HG02885 (cell line): ENCODE results near the gene NFATC2.

ENCODE experiments used
- ATAC-seq: cut with Tn5 transposase; IDR thresholded peaks from one replicate; pipeline ENCODE4 v1.9.1; 2021; ENCODE audit warnings: mild to moderate bottlenecking; ENCODE audit not compliant: unreplicated experiment, poor library complexity

The NFATC2 gene

DNA sequence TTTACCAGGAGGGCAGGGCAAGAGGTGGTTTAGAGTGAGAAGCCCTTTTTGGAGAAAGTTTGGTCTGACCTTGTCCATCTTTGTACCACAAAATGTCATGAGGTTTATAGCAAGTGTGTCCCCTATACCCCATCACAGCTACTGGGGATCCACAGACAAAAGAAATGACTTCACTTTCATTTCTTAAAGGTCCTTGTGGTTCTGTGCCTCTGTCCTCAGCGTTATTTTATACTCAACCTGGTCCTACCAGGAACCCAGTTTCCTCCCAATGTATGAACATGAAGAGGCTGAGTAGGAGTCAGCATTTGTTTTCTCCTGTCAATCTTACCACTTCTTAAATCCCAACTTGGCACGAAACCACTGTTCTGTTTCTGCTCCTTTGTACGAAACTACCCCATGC, 157.6 kb downstream of the NFATC2 start:
- ATAC-seq: no peak

DNA sequence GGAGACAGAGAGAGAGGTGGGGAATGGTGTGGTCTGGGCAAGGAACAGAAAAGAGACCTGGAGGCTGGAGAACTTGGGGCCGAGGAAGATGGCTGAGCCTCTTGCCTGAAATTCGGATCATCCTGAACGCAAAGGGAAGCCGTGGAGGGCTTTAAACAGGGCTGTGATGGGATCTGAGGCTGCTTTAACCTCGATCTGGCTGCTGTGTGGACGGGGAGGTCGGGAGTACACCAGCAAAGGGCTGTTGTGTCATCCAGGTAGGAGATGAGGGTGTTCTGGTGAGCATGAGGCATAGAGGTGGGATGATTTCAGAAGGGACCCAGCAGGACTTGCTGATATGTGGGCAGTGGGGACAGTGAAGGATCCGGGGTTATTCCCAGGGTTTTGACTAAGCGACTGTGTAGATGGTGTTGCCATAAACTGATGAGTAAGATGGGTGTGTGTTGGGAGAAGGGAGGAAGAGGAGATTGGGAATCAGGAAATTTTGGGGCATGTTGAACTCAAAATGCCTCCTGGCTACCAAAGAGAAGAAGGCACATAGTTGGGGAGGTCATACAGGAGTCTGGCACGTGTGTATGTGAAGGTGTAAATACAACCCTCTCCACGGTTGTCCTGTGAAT, 158.5 kb downstream of the NFATC2 start:
- no peak for ATAC-seq

DNA sequence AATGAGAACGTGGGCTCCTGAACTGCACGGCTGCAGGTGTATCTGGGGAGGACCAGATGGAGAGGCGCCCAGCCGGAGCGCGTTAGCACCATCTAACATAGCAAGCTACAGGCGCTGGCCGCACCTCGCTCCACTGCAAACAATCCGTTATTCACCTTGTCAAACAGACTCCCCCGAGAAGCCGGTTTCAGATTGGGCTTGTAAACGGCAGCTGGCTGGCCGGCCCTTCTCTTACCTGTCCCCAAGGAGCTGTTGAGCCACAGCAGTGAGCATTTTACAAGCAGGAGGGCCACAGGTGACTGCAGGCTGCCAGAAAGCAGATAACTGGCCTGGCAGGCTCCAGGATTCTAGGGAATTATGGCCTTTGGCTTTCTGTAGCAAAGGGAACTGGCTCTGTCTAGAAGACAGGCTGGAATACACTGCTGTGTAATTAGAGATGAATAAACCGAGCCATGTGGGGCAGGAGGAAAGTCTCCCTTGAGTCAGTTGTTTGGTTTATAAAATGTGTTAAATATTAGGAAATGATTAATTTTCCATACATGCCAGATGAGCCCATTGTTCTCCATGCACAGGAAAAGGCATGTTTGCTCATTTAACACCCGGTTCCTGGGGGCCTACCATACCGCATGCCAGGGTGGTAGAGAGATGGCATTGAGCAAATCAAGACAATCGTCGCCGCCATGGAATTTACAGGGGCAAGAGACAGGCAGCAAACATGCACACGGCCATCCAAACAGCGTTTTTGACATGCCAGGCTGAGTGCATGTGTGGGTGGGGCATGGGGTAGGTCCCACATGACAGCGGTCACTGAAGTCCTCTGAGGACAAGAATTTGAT, 159.3 kb downstream of the NFATC2 start:
- no peak for ATAC-seq

DNA sequence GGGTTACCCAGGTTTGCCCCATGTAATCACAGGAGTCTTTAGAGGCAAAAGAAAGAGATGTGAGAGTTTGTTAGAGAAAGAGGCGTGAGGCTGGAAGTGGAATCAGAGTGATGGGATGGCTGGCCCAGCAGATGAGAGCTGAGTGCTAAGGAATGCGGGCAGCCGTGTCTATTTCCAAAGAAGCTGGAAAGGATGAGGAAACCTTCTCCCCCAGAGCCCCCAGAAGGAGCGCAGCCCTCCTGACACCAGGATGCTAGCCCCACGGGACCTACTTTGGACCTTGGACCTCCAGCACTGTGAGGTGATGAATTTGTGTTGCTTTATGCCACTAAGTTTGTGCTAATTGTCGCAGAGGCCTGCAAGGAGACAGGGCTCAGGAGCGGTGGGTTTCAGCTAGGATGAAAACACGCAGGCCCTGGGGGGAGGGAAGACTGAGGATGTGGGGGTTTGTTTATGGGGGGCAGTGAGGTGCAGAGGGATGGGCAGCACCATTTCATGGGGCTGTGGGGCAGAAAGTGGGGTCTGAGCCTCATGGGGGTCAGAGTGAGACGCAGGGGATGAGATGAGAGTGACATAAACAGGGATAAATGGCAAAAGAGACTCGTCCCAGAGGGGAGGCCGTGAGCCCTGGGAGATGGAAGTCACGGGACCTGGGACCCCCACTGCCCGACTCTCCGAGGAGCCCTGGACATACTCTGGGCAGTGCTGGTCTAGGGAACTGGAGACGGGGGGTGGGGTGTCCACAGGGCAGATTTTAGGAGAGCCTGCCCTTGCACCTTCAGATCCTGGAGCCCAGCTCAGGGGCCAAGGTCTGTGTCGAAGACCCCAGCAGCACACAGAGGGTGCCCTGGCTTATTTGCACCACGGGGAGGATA, 160.2 kb downstream of the NFATC2 start:
- no peak for ATAC-seq

DNA sequence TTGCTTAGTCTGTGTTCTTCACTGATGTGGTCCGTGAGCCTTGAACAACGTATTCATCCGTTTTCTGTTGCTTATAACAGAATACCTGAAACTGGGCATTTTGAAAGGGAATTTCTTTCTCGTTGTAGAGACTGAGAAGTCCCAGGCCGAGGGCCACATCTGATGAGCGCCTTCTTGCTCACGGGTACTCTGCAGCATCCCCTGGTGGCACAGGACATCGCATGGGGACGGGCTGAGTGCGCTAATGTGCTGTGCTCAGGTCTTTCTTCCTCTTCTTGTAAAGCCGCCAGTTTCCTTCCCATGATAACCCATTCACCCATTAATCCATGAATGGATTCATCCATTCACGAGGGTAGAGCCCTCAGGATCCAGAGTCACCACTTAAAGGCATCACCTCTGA, 161.0 kb downstream of the NFATC2 start:
- ATAC-seq: no peak

DNA sequence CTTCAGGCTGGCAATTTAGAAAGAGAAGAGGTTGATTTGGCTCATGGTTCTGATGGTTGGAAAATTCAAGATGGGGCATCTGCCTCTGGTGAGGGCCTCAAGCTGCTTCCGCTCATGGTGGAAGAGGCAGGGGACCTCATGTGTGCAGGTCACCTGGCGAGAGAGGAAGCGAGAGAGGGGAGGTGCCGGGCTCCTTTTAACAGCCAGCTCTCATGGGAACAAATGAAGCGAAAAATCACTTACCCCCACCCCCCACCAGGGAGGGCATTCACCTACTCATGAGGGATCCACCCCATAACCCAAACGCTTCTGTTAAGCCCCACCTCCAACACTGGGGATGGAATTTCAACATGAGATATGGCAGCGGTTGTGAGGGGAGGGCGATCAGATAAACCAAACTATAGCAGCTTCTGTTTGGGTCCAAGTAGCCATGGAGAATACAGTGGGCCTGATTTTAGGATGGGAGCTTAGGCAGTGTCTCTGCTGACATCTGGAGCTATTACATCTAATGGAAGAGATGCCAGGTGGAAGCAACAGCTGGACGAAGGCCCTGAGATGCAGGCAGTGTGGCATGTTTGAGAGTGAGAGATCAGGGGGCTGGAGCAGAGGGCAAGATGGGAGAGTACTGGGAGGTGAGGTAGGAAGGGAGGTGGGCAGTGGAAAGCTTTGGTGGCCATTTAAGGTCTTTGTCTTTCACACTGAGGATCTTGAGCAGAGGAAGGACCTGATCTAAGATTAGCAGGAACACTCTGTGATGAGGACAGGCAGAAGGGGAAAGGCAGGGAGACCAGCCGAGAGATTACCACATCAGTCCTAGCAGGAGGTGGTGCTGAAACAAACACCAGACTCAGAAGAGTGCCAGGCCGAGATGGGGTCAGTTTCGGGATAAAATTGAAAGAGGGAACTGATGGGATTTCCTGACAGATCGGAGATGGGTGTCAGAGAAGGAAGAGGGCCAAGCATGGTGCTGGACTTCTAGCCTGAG, 161.8 kb downstream of the NFATC2 start:
- ATAC-seq: peak; percentile 55

DNA sequence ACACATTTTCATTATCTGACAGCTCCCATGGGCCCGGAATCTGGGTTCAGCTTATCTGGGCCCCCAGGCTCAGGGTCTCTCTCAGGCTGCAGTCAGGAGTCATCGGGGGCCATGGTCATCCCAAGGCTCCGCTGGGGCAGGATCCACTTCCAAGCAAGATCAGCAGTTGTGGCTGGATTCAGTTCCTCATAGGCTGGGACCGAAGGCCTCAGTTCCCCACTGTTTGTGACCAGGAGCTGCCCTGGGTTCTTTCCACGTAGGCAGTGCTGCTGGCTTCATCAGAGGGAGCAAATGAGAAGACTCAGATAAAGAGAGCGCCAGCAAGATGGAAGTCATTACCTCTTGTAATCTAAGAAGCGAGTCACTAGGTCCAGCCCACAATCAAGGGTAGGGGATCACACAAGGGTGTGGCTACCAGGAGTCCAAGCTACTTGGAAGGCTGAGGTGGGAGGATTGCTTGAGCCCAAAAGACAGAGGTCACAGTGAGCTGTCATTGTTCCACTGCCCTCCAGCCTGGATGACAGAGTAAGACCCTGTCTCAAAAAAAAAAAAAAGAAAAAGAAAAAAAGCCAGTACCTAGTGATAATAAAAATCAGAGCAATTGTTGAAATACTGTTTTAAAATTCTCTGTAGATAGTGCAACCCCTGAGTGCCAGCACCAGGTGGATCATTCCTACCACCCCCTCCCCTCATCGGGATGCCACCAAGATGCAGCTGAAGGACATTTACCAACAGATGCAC, 162.7 kb downstream of the NFATC2 start:
- ATAC-seq: no peak

DNA sequence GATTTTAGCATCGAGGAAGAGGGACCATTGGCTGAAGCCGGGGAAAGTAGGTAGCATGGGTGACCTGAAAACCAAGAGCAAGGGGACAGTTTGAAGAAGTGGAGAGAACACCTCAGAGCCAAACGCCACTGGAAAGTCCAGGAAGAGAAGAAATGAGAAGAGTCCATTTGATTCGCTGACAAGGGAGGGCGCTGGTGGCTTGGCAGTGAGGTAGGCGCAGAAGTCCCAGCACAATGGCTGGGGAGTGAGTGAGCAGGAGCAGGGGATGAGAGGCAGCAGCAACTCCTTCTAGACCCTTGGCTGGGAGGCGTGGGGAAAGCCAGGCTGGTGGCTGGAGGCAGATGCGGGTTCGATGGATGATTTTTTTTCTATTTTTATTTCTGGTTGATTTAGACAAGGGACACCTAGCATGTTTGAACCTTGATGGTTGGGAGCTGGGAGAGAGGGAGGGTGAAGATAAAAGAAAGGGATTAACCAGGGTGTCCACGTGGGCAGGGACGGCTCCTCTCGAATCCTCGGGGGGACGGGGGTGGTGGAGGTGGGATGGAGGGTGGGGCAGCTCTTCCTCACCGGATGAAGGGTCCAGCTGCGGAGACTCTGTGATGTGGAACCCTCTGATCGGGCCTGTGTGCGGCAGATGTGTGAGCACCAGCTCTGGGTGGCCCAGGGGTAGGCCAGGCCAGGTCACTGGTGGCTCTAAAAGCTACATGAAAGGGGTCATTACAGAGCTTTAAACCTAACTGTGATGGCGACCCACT, 164.2 kb downstream of the NFATC2 start:
- ATAC-seq: no peak

DNA sequence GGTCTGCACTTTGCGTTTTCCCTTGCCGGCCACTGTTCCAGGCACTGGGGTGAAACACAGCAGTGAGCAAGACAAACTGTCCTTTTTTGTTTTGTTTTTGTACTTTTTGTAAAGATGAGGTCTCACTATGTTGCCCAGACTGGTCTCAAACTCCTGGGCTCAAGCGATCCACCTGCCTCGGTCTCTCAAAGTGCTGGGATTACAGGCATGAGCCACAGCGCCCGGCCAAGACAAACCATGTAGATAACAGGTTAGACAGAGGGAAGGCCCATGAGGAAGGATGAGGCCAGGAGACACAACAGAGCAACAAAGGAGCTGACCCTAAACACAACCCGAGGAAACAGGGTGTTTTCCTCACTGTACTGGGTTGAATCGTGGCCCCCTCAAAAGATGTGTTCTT, 165.4 kb downstream of the NFATC2 start:
- ATAC-seq: no peak

DNA sequence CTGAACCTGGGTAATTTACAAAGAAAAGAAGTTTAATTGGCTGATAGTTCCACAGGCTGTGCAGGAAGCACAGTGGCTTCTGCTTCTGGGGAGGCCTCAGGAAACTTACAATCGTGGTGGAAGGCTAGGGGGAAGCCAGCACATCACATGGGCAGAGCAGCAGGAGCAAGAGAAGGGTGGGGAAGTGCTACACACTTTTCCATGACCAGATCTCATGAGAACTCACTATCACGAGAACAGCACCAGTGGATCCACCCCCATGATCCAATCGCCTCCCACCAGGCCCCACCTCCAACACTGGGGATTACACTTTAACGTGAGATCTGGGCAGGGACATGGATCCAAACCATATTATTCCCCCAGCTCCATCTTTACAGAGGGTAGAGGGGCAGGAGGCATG, 166.4 kb downstream of the NFATC2 start:
- ATAC-seq: no peak

DNA sequence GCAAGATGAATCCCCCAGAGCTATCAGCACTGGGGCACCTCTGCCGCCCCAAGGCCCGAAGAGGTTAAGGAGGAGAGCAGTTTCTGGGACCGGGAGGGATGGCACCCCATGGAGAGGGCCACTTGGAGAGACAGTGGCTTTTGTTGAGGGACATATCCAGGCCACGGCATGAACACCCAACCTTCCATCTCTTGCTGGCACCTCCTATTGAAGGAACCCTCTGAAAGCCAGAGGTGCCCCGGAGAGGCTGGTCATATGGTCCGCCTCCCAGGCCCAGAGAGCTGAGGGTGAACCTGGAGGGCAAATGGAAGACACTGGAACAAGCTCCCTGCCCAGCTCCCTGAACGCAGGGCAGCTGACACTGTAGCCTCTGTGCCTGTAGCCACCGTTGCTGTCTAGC, 167.0 kb downstream of the NFATC2 start:
- ATAC-seq: no peak

DNA sequence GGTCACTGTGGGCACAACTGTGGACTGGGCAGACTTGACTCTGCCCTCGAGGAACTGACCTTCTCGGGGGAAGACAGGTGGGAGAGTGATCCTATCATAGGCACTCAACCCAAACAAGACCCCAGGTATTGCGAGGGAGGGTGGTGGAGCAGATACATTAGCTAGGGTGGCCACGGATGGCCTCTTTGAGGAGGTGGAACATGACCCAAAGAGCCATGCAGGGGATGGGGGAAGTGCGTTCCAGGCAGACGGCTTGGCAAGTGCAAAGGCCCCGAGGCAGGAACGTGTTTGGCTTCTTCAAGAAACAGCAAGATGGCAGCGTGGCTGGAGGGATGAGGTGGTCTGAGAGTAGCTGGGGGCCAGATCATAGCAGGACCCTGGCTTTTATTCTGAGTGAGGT, 167.6 kb downstream of the NFATC2 start:
- no peak for ATAC-seq

DNA sequence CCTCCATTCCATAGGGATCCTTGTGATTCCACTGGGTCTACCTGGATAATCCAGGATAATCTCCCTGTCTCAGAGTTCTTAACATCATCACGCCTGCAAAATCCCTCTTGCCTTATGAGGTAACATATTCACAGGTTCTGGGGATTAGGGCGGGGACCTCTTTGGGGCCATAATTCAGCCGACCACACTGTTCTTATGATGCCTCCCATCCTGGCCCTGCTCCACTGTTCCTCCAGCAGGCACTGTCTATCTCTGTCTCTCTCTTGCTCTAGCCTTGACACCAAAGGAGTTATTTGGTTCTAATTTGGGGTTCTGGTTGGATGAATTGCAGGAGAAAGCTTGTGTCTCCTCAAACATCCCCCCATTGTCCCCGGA, 168.1 kb downstream of the NFATC2 start:
- no peak for ATAC-seq

DNA sequence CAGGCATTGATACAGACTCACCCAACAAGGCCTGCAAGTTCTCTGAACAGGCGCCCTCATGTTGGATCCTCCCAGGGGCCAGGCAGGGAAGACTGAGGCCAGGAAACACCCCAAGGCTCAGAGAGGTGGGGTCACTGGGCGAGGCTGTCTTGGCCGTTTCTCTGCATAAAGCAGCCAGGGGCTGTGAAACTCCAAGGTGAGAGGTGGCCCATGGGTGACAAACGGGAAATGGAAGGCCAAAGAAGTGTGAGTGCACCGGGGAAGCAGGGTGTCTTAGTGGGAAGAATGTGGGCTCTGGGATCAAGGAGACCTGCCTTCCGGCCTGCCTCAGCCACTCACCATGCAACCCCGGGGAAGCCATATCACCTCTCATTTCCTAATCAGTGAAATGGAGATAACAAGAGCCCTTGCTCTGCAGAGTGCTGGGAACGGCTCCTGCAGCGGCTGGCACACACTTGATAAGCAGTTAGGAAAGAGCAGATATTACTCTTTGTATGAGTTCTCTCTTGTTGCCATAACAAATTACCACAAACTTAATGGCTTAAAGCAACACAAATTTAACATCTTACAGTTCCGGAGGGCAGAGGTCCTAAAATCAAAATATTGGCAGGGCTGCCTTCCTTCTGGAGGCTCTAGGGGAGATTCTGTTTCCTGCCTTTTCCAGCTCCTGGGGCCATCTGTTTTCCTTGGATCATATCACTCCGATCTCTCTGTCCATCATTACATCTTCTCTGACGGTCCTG, 168.6 kb downstream of the NFATC2 start:
- no peak for ATAC-seq

DNA sequence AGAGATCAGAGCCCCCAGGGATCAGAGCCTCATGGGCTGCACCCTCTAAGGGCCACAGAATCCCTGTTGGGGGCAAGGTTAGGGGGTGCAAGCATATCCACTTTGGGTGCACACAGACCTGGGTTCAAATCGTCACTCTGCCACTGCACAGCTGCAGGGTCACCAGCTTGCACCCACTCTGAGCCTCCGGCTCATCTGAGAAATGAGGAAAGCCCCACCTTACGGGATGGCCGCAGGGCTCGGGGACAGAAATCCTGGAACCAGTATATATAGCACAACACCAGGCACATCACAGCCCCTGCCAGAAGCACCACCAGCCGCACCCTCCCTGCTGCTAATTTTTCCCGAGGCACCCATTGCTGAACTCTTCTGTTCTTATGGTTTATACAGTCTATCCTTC, 169.6 kb downstream of the NFATC2 start:
- ATAC-seq: no peak

DNA sequence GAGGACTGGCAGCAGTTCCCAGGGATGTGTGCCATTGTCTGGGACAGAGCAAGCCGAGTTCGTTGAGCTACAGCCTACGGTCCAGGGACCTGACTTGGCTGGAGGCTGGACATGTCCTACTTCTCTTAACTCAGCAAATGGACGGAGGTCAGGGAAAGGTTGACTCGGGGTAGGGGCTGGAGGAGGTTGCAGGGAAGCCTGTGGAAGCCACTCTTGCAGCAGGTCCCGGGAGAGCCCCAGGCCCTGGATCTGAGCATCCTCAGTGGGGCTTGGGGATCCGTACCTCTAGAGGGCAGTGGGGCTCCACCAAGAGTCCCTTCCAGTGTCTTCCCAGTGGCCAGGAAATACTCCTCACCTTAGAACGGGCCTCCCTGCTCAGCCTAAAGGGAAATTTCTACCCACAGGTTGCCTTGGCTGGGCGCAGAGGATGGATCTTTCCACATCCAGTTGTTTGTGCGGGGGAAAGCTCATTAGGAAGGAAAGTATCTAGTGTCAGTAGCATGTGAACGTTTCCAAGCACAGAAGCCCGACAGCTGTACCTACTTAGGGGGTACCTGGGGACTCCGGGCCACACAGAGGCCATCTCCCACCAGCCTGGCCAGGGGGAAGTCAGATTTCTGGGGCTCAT, 170.2 kb downstream of the NFATC2 start:
- peak; percentile 45 for ATAC-seq

DNA sequence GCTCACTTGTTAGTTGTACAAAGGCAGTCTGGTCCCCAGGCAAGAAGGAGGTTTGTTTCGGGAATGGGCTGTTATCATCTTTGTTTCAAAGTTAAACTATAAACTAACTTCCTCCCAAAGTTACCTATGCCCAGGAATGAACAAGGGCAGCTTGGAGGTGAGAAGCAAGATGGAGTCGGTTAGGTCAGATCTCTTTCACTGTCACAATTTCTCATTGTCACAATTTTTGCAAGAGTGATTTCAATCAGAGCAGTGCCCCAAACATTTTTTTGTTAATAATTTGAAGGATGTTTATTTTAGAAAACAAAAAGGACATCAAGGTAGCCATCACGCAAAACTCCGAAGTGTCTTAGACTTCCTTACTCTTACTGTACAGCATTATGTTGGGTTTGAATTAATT, 170.8 kb downstream of the NFATC2 start:
- no peak for ATAC-seq

DNA sequence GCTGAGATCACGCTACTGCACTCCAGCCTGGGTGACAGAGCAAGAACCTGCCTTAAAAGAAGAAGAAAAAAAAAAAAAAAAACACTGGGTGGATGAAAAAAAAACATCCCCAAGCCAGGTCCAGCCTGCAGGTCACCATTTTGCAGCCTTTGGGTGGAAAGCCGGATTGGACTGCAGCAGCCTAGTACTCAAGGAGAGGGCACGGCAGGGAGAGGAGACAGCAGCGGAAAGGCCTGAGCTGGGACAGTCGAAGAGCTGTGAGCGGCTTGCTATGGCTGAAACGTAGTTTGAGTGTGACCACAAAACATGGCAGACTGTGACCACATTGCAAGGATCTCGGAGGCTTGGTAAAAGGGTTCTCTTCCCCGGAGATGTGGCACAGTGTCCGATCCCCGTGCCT, 173.0 kb downstream of the NFATC2 start:
- ATAC-seq: no peak
